Non-pigmented ciliary epithelial cell (primary cell): Measurements from ENCODE around the gene STKLD1.
"Not testable (repeated sequence)": the region's sequence is repeated elsewhere in the genome, so short reads cannot be mapped to it uniquely, and the experiment has no call there.

ENCODE experiments used
- DNase-seq: peaks from one replicate; pipeline ENCODE4 v3.0.0-alpha.2; 2010; ENCODE audit warnings: low read depth

STKLD1 gene

GRCh38 chr9:133443982-133444381 lies 67.8 kb downstream of the STKLD1 start:
- no peak for DNase-seq

GRCh38 chr9:133445293-133445969 lies 69.3 kb downstream of the STKLD1 start:
- DNase-seq = no peak

- no peak for DNase-seq
Observed at GRCh38 chr9:133448487-133448972, 72.4 kb downstream of the STKLD1 start.

GRCh38 chr9:133449760-133450159 lies 73.6 kb downstream of the STKLD1 start:
- no peak for DNase-seq

- DNase-seq = not testable (repeated sequence)
Observed at GRCh38 chr9:133451865-133452264, 75.7 kb downstream of the STKLD1 start.

- DNase-seq = no peak
Observed at GRCh38 chr9:133452562-133452961, 76.4 kb downstream of the STKLD1 start.

- no peak for DNase-seq
Observed at GRCh38 chr9:133453651-133454050, 77.5 kb downstream of the STKLD1 start.

- no peak for DNase-seq
Observed at GRCh38 chr9:133454325-133454724, 78.2 kb downstream of the STKLD1 start.

GRCh38 chr9:133454943-133455673 lies 78.9 kb downstream of the STKLD1 start:
- DNase-seq = no peak
